ENCODE measurements around the gene ANAPC4. TPM values are rescaled to one million over a fixed set of nuclear protein-coding genes. Genes with fewer than 3 reads are reported as not detected.

Gene ANAPC4
- total RNA-seq, 4 donors from 2014 or later = 35.5 to 43.0 (median 38.0) TPM

DNA sequence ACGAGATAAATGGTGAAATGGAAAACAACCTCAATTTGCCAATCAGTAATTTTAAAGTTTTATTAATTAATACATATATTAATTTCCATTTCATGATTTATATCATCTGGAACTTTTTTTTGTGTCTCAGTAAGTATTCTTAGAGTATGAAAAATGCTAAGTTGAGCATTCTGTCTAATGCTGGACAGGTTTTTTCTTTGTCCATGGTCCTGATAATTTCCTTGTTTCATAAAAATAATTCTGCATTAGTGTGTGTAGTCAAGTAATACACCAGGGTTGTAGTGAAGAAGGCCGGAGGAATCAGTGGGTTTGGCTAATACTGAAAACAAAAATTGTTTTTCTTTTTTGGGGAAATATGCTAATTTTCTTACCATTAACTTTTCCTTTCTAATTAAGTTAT, 9.9 kb downstream of the ANAPC4 start:
- TF ChIP-seq CTCF (IDR thresholded peaks at IDR 0.05; ENCODE audit: low read depth) = no peak

DNA sequence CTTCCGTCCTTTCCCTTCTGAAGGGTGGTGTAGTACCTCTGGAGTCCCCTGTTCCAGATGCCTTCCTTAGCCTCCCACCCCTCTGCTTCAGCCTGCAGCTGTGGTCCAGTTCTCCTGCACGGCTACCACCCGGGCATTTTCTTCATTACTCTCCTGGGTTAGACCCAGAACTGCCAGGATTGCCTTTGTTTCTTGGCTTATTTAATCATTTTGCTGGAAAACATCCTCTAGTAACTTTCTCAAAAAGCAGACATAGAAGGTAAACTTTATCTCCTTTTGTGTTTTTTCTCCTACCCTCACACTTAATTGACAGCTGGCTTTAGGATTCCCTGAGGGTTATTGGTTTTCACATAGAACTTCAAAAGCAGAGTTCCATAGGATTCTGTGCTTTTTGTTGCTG, 20.2 kb downstream of the ANAPC4 start:
- no peak for TF ChIP-seq CTCF (IDR thresholded peaks at IDR 0.05; ENCODE audit: low read depth)

- TF ChIP-seq CTCF (IDR thresholded peaks at IDR 0.05; ENCODE audit: low read depth) = no peak
Observed at GRCh38 chr4:25399510-25399909, 22.4 kb downstream of the ANAPC4 start.

DNA sequence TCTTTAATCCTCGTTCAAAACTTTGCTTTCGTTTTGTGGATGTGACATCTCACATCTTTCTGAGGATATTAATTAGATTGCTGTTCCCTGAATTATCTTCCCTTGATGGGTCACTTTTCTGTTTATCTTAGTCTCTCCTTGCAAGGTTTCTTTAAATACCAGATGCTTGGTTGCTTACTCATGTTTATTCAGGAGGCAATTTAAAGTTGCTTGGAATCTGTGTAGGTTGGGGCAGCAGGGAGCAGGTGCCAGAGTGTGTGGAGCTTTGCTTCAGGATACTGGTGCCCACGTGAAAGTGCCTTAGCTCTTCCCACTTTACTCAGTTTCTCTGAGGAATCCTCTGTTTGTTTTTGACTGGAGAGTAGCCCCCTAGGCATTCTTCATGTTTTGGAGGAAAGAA, 24.0 kb downstream of the ANAPC4 start:
- TF ChIP-seq CTCF (IDR thresholded peaks at IDR 0.05; ENCODE audit: low read depth) = no peak

- no peak for TF ChIP-seq CTCF (IDR thresholded peaks at IDR 0.05; ENCODE audit: low read depth)
Observed at GRCh38 chr4:25402521-25402920, 25.5 kb downstream of the ANAPC4 start.

DNA sequence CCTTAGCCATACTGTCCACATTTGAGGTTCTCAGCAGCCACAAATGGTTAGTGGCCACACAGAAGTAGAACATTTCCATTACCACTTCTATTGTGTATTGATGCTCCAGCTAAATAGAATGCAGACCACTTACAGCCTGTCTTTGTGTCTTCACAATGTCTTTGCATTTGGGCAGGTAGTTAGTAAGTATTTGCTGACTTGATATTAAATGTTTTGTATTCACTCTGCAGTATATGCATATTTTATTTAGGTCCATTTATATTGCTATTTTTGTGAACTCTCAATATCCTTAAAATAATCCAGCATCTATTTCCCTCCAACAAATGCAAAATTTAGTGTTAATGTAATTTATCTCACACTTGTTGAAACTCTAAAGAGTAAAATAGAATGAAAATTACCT, 26.6 kb downstream of the ANAPC4 start:
- no peak for TF ChIP-seq CTCF (IDR thresholded peaks at IDR 0.05; ENCODE audit: low read depth)

DNA sequence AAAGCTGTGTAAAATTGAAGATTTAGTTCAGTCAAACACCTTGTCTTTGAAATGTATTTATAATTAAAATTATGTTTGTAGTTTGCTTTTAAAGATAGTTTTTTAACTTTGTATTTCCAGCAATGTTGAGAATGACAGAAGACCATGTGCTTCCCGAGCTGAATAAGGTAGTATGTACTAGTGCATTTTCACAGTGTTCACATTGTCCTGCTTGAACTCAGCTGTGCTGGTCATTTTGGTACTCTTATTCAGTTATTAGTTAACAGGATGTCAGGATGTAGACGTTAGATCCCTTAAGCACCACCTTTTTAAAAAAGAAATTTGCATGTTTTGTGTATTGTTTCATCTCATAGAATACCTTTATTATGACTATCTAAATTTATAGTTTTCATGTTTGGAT, 28.4 kb downstream of the ANAPC4 start:
- no peak for TF ChIP-seq CTCF (IDR thresholded peaks at IDR 0.05; ENCODE audit: low read depth)

Measured in subcutaneous adipose tissue (tissue), 4 donors.